WERI-Rb-1 (cell line): Measurements from ENCODE around the gene RPS6KA6.

Experiments used
- DNase-seq: peaks from one replicate; pipeline ENCODE4 v3.0.0-alpha.2; 2020
- H3K27ac ChIP-seq: fragments of 250-450 bp; sonication (Bioruptor Pico); 2 replicates; pipeline ENCODE4 v1.5.1; 2020; ENCODE audit warnings: mild to moderate bottlenecking, moderate library complexity
- H3K27me3 ChIP-seq: fragments of 250-450 bp; sonication (Bioruptor Pico); 2 replicates; pipeline ENCODE4 v1.5.1; 2021; ENCODE audit warnings: mild to moderate bottlenecking, low read depth, moderate library complexity; ENCODE audit not compliant: insufficient read depth, severe bottlenecking
- H3K36me3 ChIP-seq: fragments of 250-450 bp; sonication (Bioruptor Pico); 2 replicates; pipeline ENCODE4 v1.5.1; 2020; ENCODE audit warnings: mild to moderate bottlenecking, moderate library complexity
- H3K4me3 ChIP-seq: 2 replicates; pipeline ENCODE4 v1.5.1; 2011; ENCODE audit warnings: low read depth, mild to moderate bottlenecking, control low read depth, low read length
- H3K9me3 ChIP-seq: fragments of 250-450 bp; sonication (Bioruptor Pico); 2 replicates; pipeline ENCODE4 v1.5.1; 2021; ENCODE audit warnings: mild to moderate bottlenecking, moderate library complexity; ENCODE audit not compliant: severe bottlenecking
- TF ChIP-seq, protein P1 (sequence below): IDR thresholded peaks from 2 replicates; pipeline ENCODE4 v1.5.1; 2011; ENCODE audit warnings: low read depth, mild to moderate bottlenecking, control low read depth, inconsistent platforms, low read length

Gene RPS6KA6

DNA sequence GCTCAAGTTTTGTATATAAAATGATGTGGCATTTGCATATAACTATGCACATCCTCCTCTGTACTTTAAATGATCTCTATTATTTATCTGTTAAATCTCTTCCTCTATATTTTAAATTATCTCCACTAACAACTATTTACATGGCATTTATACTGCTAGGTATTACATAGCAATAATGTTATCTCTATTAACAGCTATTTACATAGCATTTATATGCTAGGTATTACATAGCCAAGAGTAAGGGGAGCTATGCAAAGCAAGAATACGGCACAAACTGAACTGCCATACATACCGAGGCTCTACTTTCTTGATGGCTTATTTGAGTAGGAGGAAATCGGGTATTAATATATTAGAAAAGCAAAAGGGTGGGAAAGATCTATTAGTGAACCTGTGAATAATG is 12.7 kb downstream of the RPS6KA6 start:
- Histone ChIP-seq H3K36me3 (no peaks in the 10 kb centered on the region), H3K9me3 (no peaks in the 10 kb centered on the region), H3K27me3 (no peaks in the 10 kb centered on the region), H3K4me3 (no peak overlapping the region), H3K27ac (no peak overlapping the region)
- DNase-seq = no peak
- TF ChIP-seq, protein P1, sequence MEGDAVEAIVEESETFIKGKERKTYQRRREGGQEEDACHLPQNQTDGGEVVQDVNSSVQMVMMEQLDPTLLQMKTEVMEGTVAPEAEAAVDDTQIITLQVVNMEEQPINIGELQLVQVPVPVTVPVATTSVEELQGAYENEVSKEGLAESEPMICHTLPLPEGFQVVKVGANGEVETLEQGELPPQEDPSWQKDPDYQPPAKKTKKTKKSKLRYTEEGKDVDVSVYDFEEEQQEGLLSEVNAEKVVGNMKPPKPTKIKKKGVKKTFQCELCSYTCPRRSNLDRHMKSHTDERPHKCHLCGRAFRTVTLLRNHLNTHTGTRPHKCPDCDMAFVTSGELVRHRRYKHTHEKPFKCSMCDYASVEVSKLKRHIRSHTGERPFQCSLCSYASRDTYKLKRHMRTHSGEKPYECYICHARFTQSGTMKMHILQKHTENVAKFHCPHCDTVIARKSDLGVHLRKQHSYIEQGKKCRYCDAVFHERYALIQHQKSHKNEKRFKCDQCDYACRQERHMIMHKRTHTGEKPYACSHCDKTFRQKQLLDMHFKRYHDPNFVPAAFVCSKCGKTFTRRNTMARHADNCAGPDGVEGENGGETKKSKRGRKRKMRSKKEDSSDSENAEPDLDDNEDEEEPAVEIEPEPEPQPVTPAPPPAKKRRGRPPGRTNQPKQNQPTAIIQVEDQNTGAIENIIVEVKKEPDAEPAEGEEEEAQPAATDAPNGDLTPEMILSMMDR = no peak

DNA sequence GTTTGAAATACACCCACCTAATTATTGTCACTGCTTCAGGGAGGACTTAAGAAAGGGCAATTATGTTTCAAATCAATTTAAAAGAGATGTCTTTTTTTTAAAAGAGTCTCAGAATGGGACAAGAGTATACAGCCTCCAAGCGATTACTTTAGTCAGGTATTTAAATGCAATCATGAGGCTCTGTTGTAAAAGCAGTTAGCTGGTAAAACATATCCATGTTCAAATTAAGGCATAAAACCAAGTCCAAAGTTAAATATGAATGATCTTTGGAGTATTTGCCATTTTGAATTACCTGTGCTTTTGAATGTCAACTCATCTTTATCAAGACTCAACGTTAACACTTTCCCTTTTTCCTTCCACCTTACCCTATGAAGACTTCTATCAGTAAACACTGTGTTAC is 13.7 kb downstream of the RPS6KA6 start:
- no peak for DNase-seq
- Histone ChIP-seq H3K36me3 (no peaks in the 10 kb centered on the region), H3K27ac (no peak overlapping the region), H3K9me3 (no peaks in the 10 kb centered on the region), H3K27me3 (no peaks in the 10 kb centered on the region), H3K4me3 (no peak overlapping the region)
- TF ChIP-seq, protein P1 = no peak

DNA sequence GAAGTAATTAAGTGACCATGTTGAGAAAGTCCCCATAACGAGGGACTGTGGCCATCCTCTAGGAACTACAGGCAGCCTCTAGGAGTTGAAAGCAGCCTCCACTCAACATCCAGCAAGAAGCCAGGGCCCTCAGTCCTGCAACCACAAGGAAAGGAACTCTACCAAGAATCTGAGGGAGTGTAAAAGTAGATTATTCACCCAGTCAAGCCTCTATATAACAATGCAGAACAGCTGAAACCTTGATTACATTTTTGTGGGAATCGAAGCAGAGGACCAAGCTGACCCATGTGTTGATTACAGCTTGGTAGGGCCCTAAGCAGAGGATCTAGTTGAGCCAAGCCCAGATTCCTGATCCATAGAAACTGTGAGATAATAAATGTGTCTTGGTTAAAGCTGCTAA is 17.1 kb downstream of the RPS6KA6 start:
- Histone ChIP-seq H3K9me3 (no peaks in the 10 kb centered on the region), H3K27ac (no peak overlapping the region), H3K4me3 (no peak overlapping the region), H3K27me3 (no peaks in the 10 kb centered on the region), H3K36me3 (no peaks in the 10 kb centered on the region)
- no peak for DNase-seq
- TF ChIP-seq, protein P1 = no peak

DNA sequence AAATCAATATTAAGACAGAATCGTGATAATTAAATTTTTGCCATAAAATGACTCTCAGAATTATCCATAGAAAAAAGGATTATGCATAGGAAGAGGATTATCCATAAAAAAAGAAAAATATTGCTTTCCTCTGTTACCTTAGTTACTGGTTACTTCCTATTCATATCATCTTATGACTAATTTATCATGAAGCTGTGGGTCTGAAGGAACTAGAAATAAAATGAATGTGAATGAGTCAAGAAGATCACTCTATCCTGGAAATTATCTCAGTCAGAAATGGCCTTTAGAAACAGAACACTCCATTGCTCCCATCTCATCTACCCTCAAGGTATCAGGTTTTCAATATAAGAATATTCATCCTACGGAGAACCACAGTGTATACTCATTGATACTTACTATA is 19.4 kb downstream of the RPS6KA6 start:
- Histone ChIP-seq H3K27ac (no peak overlapping the region), H3K27me3 (no peaks in the 10 kb centered on the region), H3K36me3 (no peaks in the 10 kb centered on the region), H3K4me3 (no peak overlapping the region), H3K9me3 (no peaks in the 10 kb centered on the region)
- no peak for DNase-seq
- TF ChIP-seq, protein P1 = no peak

DNA sequence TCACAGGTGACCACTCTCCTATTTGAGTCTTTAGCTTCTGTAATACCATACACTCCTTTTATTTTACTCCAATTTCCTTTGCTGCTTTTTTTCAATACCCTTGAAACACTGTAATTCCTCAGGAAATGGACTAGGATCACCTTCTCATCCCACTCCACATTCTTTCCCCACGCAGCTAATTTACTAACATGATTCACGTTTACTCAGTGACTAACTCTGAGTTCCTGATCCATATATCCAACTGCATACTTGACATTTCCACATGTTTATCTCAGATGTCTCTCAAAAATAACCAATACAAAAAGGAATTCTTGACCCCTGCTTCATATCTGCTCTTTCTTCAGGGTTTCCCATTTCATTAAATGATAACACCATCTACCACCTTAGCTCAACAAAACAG is 19.9 kb downstream of the RPS6KA6 start:
- no peak overlapping the region for H3K4me3 ChIP-seq
- TF ChIP-seq, protein P1 = no peak
- no peaks in the 10 kb centered on the region for H3K36me3 ChIP-seq
- no peak overlapping the region for H3K27ac ChIP-seq
- no peaks in the 10 kb centered on the region for H3K27me3 ChIP-seq
- H3K9me3 ChIP-seq = no peaks in the 10 kb centered on the region
- DNase-seq = no peak

DNA sequence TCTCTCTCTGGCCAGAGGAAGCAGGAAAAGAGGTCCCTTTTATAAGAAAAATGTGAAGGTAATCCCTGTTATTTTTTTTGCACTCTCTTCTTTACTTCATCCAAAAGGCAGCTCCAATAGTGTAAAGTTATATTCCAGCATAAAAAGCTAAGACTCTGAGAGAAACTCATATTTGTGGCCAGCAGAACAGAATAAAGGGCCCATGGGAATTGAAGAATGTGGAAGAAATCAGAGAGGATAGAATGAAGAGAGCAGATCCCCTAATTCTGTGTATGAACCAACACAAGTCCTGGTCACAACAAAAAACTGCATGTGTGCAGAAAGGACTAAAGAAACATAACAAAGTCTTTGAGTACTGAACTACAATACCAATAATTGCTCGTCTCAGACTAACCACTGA is 22.3 kb downstream of the RPS6KA6 start:
- Histone ChIP-seq H3K27ac (no peak overlapping the region), H3K36me3 (no peaks in the 10 kb centered on the region), H3K9me3 (no peaks in the 10 kb centered on the region), H3K27me3 (no peaks in the 10 kb centered on the region), H3K4me3 (no peak overlapping the region)
- TF ChIP-seq, protein P1 = no peak
- no peak for DNase-seq
